HepG2 (cell line): ENCODE data around the gene FN1. TPM values are rescaled to one million over a fixed set of nuclear protein-coding genes. Genes with fewer than 3 reads are reported as not detected.

Experiments used
- AFF4 ChIP-seq: sonication (generic); formaldehyde crosslinking; IDR thresholded peaks from 2 replicates; pipeline ENCODE4 v1.4.0; 2020; ENCODE audit warnings: missing genetic modification reagents
- ARID3A ChIP-seq: IDR thresholded peaks from 2 replicates; pipeline ENCODE4 v1.6.1; 2012; ENCODE audit warnings: low read depth, low read length, improper control_type of control experiment
- BRCA1 ChIP-seq: sonication (generic); formaldehyde crosslinking; IDR thresholded peaks from 2 replicates; pipeline ENCODE4 v1.4.0; 2020; ENCODE audit warnings: missing genetic modification reagents
- CC2D1A ChIP-seq: sonication (generic); formaldehyde crosslinking; IDR thresholded peaks from 2 replicates; pipeline ENCODE4 v1.8.1; 2023; ENCODE audit warnings: mild to moderate bottlenecking, missing genetic modification reagents
- HMG20A ChIP-seq: IDR thresholded peaks from 2 replicates; pipeline ENCODE4 v1.6.1; 2016; ENCODE audit warnings: borderline replicate concordance
- HNRNPK ChIP-seq: fragments of 200-400 bp; formaldehyde crosslinking; IDR thresholded peaks from 2 replicates; pipeline ENCODE4 v1.6.1; 2018; ENCODE audit warnings: low read length, low read depth, moderate library complexity, mild to moderate bottlenecking; ENCODE audit not compliant: poor library complexity, severe bottlenecking
- HOMEZ ChIP-seq: IDR thresholded peaks from 2 replicates; pipeline ENCODE4 v1.6.1; 2016; ENCODE audit warnings: low read depth
- IRF2 ChIP-seq: IDR thresholded peaks from 2 replicates; pipeline ENCODE4 v1.6.1; 2018; ENCODE audit warnings: missing genetic modification reagents, missing compliant biosample characterization
- JARID2 ChIP-seq: sonication (generic); formaldehyde crosslinking; IDR thresholded peaks from 2 replicates; pipeline ENCODE4 v1.8.1; 2023; ENCODE audit warnings: missing genetic modification reagents, inconsistent platforms; ENCODE audit not compliant: insufficient replicate concordance
- MIER2 ChIP-seq: IDR thresholded peaks from 2 replicates; pipeline ENCODE4 v1.6.1; 2016; ENCODE audit warnings: missing biosample characterization, missing genetic modification reagents
- NR2C2 ChIP-seq: sonication (generic); formaldehyde crosslinking; IDR thresholded peaks from 2 replicates; pipeline ENCODE4 v1.4.0; 2020; ENCODE audit warnings: missing genetic modification reagents, mild to moderate bottlenecking, moderate library complexity, borderline replicate concordance
- RFX1 ChIP-seq: fragments of 450-650 bp; IDR thresholded peaks from 2 replicates; pipeline ENCODE4 v1.6.1; 2017
- SAP130 ChIP-seq: IDR thresholded peaks from 2 replicates; pipeline ENCODE4 v1.6.1; 2016; ENCODE audit warnings: low read depth
- SMAD9 ChIP-seq: sonication (generic); formaldehyde crosslinking; IDR thresholded peaks from 2 replicates; pipeline ENCODE4 v1.5.1; 2020; ENCODE audit warnings: mild to moderate bottlenecking, missing genetic modification reagents
- SP140L ChIP-seq: sonication (generic); formaldehyde crosslinking; IDR thresholded peaks from 2 replicates; pipeline ENCODE4 v1.4.0; 2020; ENCODE audit warnings: missing genetic modification reagents, borderline replicate concordance
- SRSF1 ChIP-seq: fragments of 200-400 bp; formaldehyde crosslinking; optimal IDR thresholded peaks from 2 replicates; pipeline ENCODE3; 2017; ENCODE audit warnings: mild to moderate bottlenecking, low read depth, low read length, moderate library complexity
- XRCC5 ChIP-seq: fragments of 200-400 bp; formaldehyde crosslinking; optimal IDR thresholded peaks from 2 replicates; pipeline ENCODE3; 2017; ENCODE audit warnings: mild to moderate bottlenecking, low read length
- ZNF839 ChIP-seq: sonication (generic); formaldehyde crosslinking; IDR thresholded peaks from 2 replicates; pipeline ENCODE4 v1.4.0; 2020; ENCODE audit warnings: missing genetic modification reagents, mild to moderate bottlenecking, borderline replicate concordance
- polyA plus RNA-seq, 8 experiments: library from polyadenylated mRNA; depleted of rRNA in 3 of 8; stranded (reverse) in 7 of 8; unstranded in 1 of 8; fragments of >200 nt; fragmentation: Illumina TruSeq in 4 of 8; extraction: Trizol in 4 of 8; gene quantifications; 2 replicates each; pipeline versions ENCODE4 v1.2.1 to v1.2.3, GENCODE V29; 2011 to 2016; ENCODE audit warnings: low read depth in 4 of 8, missing spikeins in 1 of 8, mixed read lengths in 1 of 8; ENCODE audit not compliant: insufficient read depth in 1 of 8
- total RNA-seq, 5 experiments: library from RNA; depleted of rRNA; stranded (reverse); fragments of >200 nt; fragmentation: Illumina TruSeq; extraction: Trizol; gene quantifications; 2 replicates each; pipeline ENCODE4 v1.2.3, GENCODE V29; 2016; ENCODE audit warnings: low read depth in 1 of 5
- TF ChIP-seq, protein P1 (sequence below): sonication (generic); formaldehyde crosslinking; IDR thresholded peaks from 2 replicates; pipeline ENCODE4 v1.9.0; 2021; ENCODE audit warnings: missing genetic modification reagents, borderline replicate concordance

The FN1 gene
- total and polyA plus RNA-seq, 2 of the 13 experiments (the other 11 are each of a cell fraction or from before 2014, with no cell fraction given), result 1,847 to 6,471 TPM

DNA sequence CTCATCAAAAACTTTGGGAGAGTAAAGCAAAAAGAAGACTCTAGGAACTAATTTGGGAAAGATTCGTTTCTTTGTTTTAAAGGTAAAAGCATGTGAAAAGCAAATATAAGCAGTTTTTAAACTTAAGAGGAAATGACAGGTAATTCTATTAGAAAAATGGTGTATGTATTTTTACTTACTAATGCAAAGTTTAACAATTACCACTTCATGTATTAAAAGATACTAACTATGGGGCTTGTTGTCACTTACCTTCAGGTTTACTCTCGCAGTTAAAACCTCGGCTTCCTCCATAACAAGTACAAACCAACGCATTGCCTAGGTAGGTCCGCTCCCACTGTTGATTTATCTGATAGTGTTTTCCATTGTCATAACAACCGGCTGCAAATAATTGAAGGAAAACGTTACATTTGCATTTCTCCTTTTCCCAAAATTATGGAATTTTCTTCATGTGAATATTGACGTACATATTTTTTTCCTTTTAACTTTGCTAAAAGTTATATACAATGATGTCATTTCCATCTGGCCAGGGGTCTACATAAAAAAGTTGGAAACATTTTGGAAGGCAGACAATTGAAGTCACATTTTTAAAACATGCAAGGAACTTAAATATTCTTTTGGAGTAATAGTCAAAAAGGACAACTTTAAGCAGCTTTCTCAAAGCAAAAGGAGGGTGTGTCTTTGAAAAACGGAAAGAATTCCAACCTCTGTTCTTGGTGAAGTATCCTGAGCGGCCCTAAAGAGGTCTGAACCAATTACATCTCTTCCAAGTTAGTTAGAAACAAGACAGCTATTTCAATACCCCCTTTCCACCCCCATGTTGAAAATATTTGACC, 1.2 kb downstream of the FN1 start (continued):
- TF ChIP-seq ARID3A (no peak), SP140L (CRISPR knock-in tag) (no peak), JARID2 (CRISPR knock-in tag) (no peak), HOMEZ (0 out of 2 replicates have a peak, but pooled peaks have one; percentile 28), XRCC5 (no peak), NR2C2 (CRISPR knock-in tag) (no peak; the same call in 1 of the 2 replicates), SRSF1 (peak; percentile 2), CC2D1A (CRISPR knock-in tag) (0 out of 2 replicates have a peak, but pooled peaks have one; percentile 25), HNRNPK (no peak), BRCA1 (CRISPR knock-in tag) (0 out of 2 replicates have a peak, but pooled peaks have one; percentile 35), AFF4 (CRISPR knock-in tag) (peak; percentile 94), ZNF839 (CRISPR knock-in tag) (no peak), MIER2 (CRISPR knock-in tag) (no peak), RFX1 (peak; percentile 66), SAP130 (CRISPR knock-in tag) (peak; percentile 22; the same call in 1 of the 2 replicates), IRF2 (CRISPR knock-in tag) (0 out of 2 replicates have a peak, but pooled peaks have one; percentile 33), SMAD9 (CRISPR knock-in tag) (no peak), HMG20A (CRISPR knock-in tag) (no peak)
- TF ChIP-seq, protein P1, sequence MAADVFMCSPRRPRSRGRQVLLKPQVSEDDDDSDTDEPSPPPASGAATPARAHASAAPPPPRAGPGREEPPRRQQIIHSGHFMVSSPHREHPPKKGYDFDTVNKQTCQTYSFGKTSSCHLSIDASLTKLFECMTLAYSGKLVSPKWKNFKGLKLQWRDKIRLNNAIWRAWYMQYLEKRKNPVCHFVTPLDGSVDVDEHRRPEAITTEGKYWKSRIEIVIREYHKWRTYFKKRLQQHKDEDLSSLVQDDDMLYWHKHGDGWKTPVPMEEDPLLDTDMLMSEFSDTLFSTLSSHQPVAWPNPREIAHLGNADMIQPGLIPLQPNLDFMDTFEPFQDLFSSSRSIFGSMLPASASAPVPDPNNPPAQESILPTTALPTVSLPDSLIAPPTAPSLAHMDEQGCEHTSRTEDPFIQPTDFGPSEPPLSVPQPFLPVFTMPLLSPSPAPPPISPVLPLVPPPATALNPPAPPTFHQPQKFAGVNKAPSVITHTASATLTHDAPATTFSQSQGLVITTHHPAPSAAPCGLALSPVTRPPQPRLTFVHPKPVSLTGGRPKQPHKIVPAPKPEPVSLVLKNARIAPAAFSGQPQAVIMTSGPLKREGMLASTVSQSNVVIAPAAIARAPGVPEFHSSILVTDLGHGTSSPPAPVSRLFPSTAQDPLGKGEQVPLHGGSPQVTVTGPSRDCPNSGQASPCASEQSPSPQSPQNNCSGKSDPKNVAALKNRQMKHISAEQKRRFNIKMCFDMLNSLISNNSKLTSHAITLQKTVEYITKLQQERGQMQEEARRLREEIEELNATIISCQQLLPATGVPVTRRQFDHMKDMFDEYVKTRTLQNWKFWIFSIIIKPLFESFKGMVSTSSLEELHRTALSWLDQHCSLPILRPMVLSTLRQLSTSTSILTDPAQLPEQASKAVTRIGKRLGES (CRISPR knock-in tag), result no peak
